GM19455 (cell line): Measurements from ENCODE around the gene SH3BP4.

ENCODE experiments used
- ATAC-seq: cut with Tn5 transposase; IDR thresholded peaks from one replicate; pipeline ENCODE4 v1.9.1; 2021; ENCODE audit not compliant: unreplicated experiment

SH3BP4 gene

DNA sequence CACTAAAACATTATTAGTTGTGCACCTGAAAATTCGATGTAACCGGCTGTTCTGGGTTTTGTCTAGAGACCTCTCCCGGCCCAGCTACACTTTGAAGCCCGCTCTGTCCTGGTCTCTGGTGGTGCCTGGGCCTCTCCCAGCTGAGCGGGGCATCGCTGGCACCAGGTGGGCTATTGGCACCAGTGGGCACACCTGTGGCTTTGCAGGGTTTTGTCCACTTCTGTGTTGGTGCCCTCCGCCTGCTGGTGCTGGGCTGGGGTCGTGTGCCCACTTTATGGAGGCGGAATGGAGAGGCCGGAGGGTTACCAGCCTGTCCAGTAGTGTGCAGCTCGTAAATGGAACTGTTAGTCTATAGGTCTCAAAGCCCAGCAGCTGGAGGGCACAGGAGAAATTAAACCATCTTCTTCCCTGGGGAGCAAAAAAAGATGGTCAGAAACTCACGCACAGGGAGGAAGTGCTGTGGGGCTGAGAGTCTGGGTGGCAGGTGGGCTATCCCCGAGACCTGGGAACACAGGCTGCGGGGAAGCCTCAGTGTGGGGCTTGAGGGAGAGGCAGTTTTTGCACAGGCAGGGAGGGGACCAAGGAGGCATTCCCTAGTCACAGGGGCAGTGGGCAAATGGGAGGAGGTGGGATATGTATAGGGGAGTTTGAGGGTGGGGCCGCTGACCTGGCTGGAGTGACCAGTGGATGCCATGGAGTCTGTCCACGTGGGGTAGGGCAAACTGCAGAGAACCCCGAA is 30.4 kb downstream of the SH3BP4 start:
- ATAC-seq, result no peak

DNA sequence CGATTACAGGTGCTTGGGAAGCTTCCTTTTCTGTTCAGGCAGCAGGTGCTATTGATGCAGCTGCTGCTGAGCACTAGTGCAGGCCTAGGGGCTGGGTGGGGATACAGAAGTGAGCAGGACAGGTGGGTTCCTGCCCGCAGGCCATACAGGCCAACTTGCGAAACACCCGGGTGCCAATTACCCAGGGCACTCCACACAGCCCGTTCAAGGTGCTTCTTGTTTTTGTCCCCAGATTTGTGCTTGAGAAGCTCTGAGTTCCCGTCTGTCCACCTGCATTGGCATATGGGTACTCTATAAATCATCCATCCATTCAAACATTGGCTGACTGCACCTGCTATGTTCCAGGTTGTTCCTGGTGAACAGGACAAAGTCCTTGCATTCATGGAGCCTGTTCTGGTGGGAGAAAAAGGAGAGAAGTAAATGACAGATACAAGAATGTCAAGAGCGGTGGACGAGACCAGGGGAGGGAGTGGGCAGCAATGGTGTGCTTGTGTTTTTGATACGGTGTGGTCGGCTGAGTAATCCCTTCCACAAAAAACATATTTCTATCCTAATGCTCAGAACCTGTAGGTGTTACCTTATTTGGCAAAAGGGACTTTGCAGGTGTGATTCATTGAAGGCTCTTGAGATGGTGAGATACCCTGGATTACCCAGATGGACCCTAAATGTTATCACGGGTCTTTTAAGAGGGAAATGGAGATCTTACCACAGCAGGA is 31.4 kb downstream of the SH3BP4 start:
- no peak for ATAC-seq

DNA sequence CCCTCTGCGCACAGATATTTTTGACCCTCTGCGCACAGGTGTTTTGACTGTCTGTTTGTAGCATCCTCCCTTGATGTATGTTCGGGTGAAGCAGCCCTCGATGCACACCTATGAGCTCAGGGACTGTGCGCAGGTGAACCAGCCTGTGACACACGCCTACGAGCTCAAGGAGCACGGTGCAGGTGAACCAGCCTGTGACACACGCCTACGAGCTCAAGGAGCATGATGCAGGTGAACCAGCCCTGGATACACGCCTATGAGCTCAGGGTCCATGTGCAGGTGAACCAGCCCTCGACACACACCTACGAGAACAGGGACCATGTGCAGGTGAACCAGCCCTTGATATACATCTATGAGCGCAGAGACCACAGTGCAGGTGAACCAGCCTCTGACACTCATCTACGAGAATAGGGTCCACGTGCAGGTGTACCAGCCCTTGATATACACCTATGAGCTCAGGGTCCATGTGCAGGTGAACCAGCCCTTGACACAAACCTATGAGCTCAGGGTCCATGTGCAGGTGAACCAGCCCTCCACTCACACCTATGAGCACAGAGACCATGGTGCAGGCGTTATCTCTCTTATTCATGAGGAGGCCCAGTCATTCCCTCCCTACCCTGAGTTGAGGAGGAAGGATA is 33.9 kb downstream of the SH3BP4 start:
- no peak for ATAC-seq

DNA sequence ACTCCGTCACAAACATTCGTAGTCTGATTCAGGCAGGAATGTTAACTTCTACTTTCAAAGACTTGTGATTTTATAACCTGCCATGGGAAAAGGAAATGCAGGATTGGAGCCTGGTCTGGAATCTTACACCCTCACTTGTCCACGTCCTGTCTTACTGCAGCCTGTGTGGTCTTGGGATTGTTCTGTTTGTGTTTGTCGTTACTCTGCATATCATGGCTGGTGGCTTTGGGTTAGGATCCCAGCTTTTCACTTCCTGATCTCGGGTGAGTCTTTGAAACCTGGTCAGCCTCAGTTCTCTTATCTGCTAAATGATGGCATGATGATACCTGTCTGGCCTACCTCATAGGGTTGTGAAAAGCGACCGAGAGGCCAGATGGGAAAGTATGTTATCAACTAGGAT is 34.6 kb downstream of the SH3BP4 start:
- ATAC-seq, result no peak

DNA sequence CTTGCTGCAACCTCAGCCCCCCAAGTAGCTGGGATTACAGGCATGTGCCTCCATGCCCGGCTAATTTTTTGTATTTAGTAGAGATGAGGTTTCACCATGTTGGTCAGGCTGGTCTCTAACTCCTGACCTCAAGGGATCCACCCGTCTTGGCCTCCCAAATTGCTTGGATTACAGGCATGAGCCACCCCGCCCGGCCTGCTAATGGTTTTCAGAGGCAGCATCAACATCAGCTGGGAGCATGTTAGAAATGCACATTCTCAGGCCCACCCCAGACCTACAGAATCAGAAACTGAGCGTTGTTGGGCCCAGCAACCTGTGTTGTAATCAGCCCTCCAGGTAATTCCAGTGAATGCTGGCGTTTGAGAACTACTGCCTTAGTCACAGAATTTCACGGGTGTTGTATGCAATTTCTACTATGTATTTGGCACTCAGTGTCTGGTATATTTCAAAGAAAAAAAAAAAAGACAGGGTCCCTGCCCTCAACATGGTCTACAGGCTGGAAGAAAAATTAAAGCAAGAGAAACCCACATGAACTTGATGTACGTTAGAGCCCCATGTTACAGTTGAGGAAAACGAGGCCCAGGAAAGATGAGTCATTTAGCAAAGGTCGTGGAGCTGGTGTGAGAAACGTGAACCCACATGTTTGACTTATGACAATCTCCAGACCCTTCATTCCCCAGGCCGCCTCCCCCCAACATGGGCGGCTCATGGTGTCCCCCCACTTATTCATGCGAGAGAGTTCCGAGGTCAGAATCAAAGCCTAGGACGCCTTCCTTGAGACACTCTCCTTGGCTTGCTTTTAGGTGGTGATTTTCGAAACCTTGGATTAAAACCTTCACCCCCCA is 35.3 kb downstream of the SH3BP4 start:
- no peak for ATAC-seq

DNA sequence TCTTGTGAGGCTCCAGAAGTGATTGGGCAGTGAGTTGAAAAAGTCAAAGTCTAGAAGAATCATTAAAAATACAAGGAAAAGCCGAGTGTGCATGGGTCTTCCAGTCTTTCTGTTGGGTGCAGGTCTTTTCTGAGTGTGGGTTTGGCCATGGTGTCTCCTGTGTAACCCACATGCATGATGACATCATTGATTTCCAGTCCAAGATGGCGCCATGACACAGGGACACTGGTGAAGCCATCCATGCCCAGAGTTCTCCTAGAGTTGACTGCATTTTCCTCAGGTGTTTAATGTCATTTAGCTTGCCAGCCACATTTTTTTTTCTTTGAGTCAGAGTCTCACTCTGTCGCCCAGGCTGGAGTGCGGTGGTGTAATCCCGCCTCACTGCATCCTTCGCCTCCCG is 35.9 kb downstream of the SH3BP4 start:
- no peak for ATAC-seq

DNA sequence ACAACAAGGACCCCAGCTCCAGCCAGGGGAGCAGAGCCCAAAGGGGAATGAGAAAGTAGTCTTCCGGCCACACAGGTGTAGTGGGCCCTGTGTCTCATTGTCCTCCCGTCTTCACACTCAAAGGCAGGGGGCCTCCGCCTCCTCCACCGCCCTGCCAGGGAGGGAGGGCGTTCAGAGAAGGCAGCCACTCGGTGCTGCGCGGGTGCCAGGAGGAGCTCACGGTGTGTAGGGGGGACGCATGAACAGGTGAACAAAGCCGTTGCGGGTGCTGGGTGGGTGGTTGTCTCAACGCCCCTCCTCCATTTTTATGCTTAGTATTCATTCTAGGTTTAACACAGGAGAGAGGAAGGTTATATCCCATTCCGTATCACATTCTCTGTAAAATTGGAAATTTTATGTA is 36.7 kb downstream of the SH3BP4 start:
- ATAC-seq, result no peak

DNA sequence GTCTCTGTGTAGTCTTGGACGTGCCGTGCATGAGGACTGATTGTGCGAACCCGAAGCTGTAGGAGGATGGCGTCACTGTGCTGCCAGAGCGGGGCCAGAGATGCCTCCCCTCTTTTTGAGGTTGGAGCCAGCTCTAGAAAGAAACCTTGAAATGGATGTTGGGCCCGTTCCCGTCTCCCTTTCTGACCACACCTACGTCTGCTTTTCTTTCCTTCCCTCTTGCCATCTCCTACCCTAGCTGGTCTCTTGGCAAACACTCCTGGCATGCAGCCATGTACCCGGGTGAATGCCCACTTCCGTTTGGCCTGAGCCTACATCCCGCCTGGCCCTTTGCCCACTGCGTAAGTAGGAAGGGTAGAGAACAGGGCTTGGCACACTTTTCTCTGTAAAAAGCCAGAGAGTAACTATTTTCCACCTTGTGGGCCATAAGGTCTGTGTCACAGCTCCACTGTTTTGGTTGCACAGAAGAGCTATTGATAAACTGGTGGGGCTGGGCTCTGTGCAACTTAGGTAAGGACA is 37.4 kb downstream of the SH3BP4 start:
- no peak for ATAC-seq

DNA sequence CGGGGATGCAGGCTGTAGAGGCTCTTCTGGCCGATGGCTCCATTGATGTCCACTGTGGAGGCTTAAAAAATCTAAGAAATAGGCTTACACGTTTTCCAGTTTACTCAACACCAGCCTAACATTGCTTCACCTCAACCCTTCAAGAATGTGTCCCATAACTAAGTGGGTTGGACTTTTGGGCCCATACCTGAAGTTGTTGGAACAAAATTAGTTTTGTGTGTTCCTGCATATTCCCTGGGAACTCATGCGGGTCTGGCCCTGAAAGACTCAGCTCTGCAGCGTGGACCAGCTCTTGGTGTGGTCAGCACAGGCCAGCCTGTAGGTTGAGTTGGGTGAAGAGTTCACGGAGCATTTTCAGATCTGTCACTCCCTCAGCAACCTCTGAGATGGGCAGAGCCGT is 38.5 kb downstream of the SH3BP4 start:
- ATAC-seq, result no peak

DNA sequence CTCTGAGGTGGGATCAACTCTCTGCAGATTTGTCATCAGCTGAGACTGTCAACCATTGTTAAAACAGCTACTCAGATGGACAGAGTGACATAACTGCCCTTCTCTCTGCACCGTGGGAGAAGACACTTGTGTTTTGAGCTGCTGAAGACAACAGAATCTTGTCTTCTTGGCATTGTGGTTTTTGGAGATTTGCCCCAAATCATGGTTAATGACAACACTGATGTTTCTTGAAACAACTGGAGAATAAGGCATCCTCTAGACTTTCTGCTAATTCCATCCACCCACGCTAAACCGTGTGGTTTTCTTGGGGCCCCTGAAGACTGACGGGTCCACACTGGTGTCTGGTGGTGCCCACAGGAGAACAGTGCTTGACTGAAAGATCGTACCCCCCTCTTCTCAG is 39.5 kb downstream of the SH3BP4 start:
- no peak for ATAC-seq

DNA sequence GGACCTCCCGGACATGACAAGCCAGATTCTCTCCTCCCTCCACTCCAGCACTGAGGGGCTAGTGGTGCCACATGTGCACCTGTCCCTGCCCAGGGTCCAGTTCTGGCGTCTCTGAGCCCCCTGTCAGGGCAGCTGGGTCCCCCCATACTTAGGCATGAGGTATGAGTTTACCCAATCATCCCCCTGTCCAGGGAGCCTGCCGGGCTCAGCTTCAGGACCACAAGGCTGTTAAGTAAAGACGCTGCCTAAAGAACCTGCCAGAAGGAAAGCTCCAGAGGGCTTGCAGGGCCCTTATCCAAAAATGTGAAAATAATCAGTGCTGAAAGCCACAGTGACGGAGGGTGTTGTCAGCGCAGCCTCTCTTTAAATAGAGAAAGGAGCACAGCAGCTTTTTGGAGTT is 40.0 kb downstream of the SH3BP4 start:
- no peak for ATAC-seq

DNA sequence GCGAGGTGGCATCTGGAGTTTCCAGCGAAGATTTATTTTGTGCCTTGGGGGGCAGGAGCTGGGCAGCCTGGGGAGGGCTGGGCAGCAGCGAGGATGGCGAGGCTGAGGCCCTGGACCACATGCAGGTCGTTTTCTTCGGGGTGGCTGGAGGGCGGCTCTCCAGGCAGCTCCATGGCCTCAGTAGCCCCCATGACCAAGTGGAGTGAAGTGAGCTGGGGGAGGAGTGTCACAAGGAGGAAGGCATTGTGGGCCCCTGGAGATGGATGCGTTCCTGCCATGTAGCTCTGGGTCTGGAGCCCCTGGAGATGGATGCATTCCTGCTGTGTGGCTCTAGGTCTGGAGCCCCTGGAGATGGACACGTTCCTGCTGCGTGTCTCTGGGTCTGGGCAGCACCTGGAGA is 40.4 kb downstream of the SH3BP4 start:
- no peak for ATAC-seq

DNA sequence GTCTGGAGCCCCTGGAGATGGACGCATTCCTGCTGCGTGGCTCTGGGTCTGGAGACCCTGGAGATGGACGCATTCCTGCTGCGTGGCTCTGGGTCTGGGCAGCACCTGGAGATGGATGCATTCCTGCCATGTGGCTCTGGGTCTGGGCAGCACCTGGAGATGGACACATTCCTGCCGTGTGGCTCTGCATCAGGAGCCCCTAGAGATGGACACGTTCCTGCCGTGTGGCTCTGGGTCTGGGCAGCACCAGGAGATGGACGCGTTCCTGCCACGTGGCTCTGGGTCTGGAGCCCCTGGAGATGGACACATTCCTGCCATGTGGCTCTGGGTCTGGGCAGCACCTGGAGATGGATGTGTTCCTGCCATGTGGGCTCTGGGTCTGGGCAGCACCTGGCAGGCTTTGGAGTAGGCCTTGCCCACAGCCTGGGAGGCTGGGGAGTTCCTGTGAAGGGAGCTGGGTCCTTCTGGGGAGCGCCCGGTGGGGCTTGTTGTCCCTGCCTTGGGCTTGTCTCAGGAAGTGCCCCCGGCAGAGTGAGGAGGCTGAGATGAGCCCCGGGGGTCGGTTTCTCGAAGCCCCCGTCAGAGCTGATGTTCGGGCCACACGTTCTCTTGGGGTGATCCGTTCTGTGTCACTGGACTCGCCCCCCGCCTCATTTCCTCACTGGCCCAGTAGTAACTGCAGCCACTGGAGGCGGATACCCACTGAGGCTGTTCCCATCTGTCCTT is 41.0 kb downstream of the SH3BP4 start:
- no peak for ATAC-seq

DNA sequence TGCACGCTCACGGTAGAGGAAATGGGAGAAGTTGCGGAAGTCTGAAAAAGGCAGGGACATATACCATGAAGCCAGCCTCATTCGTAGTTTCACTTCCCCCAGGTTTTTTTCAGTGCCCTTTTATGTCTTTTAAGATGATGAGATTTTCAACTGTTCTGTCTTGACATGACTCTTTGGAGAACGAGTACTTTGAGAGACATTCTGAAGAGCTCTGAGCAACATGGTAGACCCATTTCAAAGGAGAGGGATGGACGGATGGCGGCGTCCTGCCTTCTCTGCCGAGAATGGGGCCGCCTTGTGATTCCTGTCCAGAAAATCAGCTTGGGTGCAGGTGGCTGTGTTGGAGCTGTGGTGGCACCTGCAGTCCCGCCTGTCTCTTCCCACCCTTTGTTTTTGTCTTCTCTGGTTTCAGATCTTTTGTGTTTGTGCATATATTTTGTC is 41.7 kb downstream of the SH3BP4 start:
- ATAC-seq, result no peak

DNA sequence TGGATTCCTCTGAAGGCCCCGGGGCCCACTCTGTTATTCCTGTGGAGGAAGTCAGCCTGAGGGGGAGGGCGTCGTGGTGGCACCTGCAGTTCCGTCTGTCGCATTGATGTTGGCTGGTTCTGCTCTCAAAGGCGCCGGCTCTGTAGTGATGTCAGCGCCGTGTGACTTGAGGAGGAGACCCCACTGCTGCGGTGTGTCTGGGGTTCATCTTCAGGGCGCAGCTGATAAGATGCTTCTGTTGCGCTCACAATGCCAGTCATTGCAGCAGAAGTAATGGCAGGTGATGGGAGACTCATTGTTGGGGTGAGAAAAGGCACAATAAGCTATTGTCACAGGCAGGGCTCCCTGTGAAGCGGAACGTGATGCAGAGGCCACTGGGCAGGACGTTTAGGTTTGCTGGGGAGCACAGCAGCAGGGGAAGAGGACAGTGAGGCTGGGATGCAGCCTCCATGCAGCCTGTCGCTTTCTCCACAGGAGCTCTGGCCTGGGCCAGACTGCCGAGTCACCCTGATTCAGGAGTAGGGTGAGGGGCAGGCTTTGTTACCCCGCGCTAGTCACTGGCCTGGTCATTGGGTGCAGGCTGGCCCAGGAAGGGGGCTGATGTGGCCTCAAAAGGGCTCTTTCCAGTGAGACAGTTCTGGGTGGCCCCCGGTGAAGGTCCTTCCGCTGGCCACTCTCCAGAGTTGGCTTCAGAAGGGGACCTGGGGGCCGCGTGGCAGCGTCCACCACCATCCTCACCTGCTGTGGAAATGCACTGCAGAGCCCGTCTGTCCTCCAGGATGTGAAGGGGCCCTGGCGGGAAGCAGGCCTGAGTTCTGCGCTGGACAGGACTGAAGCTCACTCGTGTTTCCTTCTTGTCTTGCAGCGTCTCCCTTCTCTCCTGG is 42.9 kb downstream of the SH3BP4 start:
- ATAC-seq, result no peak

DNA sequence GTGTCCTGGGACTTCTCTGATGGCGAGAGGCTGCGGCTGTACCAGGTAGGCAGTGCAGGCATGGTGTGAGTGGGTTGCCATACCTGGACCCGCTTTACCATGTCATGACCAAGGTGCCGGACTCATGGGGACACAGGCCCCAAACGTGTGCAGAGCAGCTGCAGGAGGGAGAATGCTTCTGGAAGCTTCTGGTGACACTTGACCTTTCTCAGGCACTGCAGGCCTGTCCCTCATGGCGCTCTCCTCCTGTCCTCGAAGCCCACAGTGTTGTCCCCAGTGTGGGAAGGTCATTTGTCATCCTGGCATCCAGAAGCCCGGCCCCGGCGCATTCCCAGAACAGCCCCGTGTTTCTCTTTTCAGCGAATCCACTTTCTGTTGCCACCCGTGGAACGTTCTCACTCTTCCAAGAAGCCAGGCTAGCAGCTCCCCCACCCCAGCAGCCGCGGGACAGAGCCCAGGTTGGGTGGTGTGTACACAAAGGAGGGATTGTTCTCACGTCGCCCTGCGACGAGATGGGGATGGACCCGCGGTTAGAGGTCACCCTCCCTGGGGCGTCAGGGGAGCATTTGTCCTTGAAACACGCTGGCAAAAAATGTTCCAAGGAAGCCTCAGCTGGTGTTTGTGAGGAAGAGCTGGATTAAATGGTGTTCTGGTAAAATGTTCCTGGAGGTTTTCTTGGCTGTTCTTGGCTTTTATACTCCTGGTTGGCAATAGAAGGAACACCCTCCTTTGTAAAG is 43.7 kb downstream of the SH3BP4 start:
- no peak for ATAC-seq

DNA sequence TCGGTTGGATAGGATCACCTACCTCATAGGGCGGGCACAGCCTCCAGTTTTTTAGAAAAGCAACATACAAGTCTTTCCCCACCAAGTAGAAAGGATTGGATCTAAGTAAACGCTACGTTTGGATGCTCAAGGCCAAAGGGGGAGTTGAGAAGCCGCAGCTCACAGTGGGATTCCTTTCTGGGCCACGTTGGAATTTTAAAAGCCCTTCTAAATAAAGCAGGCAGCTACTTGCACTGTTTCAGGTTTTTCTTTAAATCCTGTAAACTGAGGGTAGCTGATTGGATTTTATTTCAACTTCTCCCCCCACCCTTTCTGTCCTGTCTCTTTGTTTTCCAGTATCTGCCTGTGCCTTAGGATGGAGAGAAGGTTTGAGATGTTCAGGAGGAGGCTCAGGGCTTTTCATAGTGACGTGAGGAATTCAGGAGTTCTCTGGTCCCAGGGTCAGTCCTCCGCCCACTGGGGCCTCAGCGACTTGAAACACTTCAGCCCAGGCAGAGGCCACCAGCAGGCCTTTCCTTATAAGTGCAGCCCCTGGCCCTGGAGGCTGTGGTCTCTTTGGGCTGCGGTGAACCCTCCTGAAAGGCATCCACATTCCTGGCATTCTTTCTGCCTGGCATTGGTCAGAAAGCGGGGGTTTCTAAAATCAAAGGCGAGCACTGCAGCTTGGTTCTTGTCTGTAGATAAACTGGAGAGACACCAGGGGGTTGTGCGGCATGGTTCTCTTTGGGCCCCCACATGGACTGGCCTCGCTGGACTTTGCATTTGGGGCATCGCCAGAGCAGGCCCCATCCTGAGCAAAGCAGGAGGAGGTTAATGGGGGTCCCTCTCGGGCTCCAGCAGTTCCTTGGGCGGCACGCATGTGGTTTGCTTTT is 44.5 kb downstream of the SH3BP4 start:
- no peak for ATAC-seq

DNA sequence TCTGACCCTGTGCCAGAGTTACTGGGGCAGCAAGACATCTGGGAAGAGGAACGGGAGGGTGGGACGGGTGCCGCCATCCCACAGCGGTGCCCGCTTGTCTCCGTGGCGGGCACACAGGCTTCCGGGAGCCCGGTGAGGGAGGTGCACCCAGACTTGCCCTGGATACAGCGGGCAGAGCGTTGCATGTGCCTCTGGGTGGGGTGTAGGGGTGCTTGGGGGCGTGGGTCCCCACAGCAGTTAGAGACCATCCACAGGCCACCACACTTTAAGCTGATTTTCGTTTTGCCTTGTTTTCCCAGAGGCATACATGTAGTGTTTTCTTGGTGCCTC is 45.1 kb downstream of the SH3BP4 start:
- no peak for ATAC-seq
